ENCODE results near the gene RGS6.

RGS6 gene

DNA sequence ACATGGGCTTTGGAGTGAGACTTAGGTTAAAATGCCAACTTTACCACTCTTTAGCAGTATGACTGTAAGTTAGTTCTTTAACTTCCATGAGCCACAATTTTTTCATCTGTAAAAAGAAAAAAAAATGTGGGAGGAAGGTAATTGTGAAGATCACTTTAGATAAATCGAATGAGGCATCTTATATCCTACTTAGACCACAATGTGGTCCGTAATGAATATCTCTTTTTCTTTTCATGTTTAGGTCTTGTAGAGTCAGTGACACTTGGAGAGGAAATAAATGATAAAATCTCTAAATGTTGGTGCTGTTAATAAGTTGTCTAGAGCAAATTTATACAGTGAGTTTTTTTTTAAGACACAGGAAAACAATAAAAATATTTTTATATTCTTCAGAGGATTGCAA is 34.3 kb downstream of the RGS6 start:
- peaks cover 2% of the 10 kb centered on the region for H3K27me3 Mint-ChIP-seq
- no peaks in the 10 kb centered on the region for H3K9me3 Mint-ChIP-seq
- no peak overlapping the region for H3K4me3 Mint-ChIP-seq
- H3K36me3 Mint-ChIP-seq, result peaks cover 2% of the 10 kb centered on the region
- H3K27ac Mint-ChIP-seq, result no peak overlapping the region
- H3K4me1 Mint-ChIP-seq, result peaks cover 4% of the 10 kb centered on the region

DNA sequence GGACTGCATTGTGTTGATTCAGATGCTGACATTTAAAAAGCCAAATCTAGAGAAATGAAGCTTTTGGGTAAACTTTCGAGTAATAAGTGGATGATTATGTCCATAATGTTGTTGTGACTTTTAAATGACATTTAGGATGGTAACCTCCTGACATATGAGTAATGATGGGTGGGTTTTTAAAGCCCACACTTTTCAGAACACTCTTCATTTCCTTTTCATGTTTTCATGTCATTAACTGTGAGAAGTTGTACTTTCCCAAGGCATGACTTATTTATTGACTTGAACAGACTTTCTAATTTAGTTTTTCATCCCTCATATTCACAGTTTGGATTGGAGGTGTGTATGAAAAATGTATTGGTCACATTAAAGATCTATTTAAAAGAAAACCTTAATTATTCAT is 35.5 kb downstream of the RGS6 start:
- Mint-ChIP-seq H3K9me3 (no peaks in the 10 kb centered on the region), H3K27me3 (peaks cover 2% of the 10 kb centered on the region), H3K4me3 (peak overlapping the region; percentile 19), H3K27ac (no peak overlapping the region), H3K36me3 (peaks cover 2% of the 10 kb centered on the region), H3K4me1 (peaks cover 4% of the 10 kb centered on the region)

DNA sequence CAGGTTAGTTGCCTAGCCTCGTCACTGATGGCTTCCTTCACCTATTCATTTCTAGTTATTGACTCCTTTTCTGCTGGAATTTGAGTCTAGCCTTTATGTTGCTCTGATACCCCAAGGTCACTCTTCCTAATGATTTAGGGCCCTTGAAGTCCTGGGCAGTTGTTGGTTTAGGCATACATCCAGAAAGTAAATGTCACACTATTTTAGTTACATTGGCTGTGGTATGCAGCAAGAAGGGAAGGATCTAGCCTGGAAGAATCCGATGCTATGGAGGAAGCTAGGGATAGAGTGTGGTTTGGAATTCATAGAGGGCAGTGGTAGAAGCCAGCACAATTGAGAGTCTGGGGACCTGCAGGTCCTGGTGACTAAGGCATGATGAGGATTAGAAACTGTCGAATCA is 38.0 kb downstream of the RGS6 start:
- Mint-ChIP-seq H3K4me3 (no peak overlapping the region), H3K4me1 (peaks cover 4% of the 10 kb centered on the region), H3K36me3 (peaks cover 2% of the 10 kb centered on the region), H3K9me3 (no peaks in the 10 kb centered on the region), H3K27ac (no peak overlapping the region), H3K27me3 (peaks cover 4% of the 10 kb centered on the region)

DNA sequence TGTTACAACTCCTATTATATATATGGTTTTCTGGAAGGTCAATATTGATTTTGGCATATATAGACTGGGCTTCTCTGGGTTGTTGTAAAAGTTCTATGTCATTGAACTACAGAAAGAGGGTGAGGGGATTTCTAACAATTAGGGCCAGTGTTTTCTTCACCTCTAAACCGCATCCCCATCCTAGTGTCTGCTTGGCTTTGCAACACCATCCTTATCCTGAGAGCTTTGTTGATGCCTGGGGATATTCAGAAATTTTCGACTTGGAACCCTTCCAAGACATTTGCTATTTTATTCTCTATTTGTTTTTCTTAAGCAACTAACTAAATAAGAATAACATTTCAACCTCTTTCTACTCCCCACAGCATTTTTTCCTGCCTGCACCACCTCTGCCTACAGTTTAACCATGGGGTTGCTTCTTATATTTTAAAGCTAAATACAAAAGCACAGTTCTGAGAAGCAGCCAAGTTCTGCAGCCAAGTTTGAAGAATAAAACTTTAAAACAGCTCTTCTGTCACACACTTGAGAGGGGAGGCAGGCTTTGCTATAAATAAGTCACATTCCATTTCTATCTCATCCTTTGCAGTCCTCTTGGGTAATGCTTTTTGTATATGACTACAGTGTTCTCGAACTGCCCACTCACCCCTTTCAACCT is 53.4 kb downstream of the RGS6 start:
- Mint-ChIP-seq H3K27me3 (peaks cover 5% of the 10 kb centered on the region), H3K9me3 (no peaks in the 10 kb centered on the region), H3K36me3 (no peaks in the 10 kb centered on the region), H3K4me1 (no peaks in the 10 kb centered on the region), H3K4me3 (no peak overlapping the region), H3K27ac (no peak overlapping the region)

DNA sequence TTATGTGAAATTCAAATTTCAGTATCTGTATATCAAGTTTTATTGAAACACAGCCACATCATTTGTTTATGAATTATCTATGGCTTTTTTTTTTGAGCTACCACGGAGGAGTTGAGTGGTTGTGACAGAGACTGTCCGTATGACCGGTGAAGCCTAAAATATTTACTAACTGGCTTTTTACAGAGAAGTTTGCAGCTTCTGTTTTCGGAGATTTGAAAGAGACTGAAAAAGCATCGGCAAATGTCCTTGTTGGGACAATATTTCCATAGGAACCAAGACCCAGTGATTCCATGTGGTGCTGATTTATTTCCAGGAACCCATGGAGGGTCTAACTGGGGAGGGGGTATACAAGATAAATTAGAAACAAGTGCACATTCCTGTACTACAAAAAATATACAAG is 56.2 kb downstream of the RGS6 start:
- Mint-ChIP-seq H3K36me3 (no peaks in the 10 kb centered on the region), H3K4me1 (no peaks in the 10 kb centered on the region), H3K4me3 (no peak overlapping the region)

DNA sequence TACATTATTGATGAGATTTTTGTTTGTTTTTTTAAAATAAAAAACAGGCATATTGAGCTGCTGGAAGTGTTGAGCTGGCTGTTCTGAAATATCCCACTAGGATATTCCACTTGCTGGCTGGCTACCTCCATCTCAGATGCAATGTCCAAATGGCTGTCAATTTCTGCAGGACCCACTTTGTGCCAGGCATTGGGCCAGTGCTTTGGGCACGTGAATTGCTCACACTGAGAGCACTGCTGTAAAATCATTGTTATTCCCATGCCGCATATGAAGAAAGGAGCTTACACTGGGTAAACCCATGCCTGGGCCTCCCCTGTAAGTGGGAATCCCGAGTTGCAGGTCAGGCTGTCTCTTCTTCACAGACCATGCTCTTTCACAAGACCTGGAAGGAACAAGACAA is 56.7 kb downstream of the RGS6 start:
- H3K27ac Mint-ChIP-seq, result no peak overlapping the region
- H3K9me3 Mint-ChIP-seq, result no peaks in the 10 kb centered on the region
- no peaks in the 10 kb centered on the region for H3K4me1 Mint-ChIP-seq
- H3K27me3 Mint-ChIP-seq, result no peaks in the 10 kb centered on the region
- H3K36me3 Mint-ChIP-seq, result no peaks in the 10 kb centered on the region
- H3K4me3 Mint-ChIP-seq, result no peak overlapping the region

More for the DNA sequence above, 56.2 kb downstream of the RGS6 start:
- no peaks in the 10 kb centered on the region for H3K9me3 Mint-ChIP-seq
- H3K27me3 Mint-ChIP-seq, result no peaks in the 10 kb centered on the region
- no peak overlapping the region for H3K27ac Mint-ChIP-seq

DNA sequence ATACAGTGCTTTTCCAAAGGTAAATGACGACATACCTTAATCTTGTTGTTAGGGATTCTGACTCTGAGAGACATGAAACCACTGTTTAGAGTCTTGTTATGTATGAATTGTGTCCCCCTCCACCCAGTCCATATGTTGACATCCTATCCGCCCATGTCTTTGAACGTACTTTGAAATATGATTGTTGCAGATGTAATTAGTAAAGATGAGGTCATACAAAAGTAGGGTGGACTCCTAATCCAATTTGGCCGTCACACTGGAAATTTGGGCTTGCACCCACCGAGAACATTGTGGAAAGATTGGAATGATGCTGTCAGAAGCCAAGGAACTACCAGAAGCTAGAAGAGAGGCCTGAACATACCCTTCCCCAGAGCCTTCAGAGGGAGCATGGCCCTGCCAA is 62.2 kb downstream of the RGS6 start:
- H3K9me3 Mint-ChIP-seq, result no peaks in the 10 kb centered on the region
- no peak overlapping the region for H3K27ac Mint-ChIP-seq
- no peaks in the 10 kb centered on the region for H3K4me1 Mint-ChIP-seq
- H3K4me3 Mint-ChIP-seq, result no peak overlapping the region
- H3K27me3 Mint-ChIP-seq, result peaks cover 5% of the 10 kb centered on the region
- H3K36me3 Mint-ChIP-seq, result no peaks in the 10 kb centered on the region

DNA sequence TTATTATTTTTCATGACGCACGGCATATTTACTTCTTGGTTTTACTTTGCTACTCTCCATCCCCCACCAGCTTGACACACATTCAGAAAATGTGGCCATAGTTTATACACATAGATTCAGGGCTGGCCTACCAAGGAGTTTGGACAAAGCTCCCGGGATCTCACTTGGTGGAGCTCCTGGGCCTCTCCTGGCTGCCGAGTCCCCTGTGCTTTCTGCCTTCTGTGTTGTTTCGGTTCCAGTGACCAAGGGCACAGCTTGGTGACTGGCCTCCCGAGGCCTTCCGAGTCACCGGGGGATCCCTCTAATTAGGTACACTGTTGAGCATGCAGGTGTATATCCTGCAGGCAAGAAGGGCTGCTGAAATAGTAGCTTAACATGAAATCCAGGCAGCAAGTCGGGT is 63.5 kb downstream of the RGS6 start:
- Mint-ChIP-seq H3K4me1 (no peaks in the 10 kb centered on the region), H3K36me3 (no peaks in the 10 kb centered on the region), H3K9me3 (no peaks in the 10 kb centered on the region), H3K4me3 (no peak overlapping the region), H3K27me3 (peaks cover 5% of the 10 kb centered on the region), H3K27ac (no peak overlapping the region)

DNA sequence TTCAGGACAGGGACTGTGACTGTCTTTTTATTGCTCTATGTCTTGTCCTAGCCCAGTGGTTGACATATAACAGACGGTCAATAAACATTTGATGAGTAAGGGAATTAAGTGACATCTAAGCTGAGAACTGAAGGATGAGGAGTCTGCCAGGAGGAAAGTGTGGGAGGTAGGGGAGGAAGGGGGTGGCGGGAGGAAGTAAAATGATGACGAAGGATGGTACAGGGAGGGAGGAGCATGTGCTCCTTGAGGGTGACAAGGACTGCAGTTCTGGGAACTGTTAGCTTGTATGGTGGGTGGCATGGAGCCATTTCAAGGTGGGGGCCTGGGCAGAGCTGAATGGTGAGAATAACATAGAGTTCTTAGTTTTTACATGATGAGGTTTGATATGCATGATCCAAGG is 64.4 kb downstream of the RGS6 start:
- H3K9me3 Mint-ChIP-seq, result no peaks in the 10 kb centered on the region
- no peaks in the 10 kb centered on the region for H3K4me1 Mint-ChIP-seq
- H3K27me3 Mint-ChIP-seq, result peaks cover 5% of the 10 kb centered on the region
- H3K27ac Mint-ChIP-seq, result no peak overlapping the region
- H3K36me3 Mint-ChIP-seq, result no peaks in the 10 kb centered on the region
- H3K4me3 Mint-ChIP-seq, result no peak overlapping the region

DNA sequence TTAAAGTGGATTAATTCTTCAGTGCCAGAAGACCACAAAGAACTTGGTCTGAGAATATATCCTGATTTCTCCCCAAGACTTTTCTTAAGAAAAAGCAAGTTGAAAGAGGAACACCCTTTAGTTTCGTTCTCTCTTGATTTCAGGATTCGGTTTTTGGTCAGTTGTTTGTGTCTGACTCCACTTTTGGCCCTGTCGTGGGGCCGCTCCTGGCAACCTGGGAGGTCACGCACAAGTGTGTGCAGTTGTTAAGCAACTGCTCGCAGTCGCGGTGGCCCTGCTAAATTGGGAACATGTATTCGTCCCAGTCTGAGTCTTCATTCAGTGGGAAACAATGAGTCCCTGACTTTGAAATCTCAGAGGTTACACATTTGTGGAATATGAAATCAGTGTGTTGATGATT is 68.7 kb downstream of the RGS6 start:
- no peaks in the 10 kb centered on the region for H3K4me1 Mint-ChIP-seq
- H3K27ac Mint-ChIP-seq, result no peak overlapping the region

DNA sequence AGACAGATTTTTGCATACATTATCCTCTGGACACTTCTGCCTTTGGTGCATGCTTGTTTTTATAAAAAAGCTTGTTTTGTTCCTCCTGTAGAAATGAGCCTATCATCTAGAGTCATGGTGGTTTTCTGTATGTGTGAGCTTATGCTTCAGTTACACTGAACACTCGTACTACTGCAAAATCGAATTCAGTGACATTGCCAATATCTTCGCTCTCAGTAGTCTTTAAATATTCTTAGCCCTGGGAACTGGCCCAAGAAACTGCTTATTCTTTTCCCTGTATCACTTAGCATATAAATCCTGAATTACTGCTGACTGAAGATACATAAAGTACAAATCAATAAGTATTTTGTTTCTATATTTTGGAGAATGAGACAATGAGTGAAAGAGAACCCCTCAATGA is 70.5 kb downstream of the RGS6 start:
- no peaks in the 10 kb centered on the region for H3K9me3 Mint-ChIP-seq
- H3K4me3 Mint-ChIP-seq, result no peak overlapping the region
- no peaks in the 10 kb centered on the region for H3K4me1 Mint-ChIP-seq
- H3K27ac Mint-ChIP-seq, result no peak overlapping the region
- no peaks in the 10 kb centered on the region for H3K36me3 Mint-ChIP-seq
- H3K27me3 Mint-ChIP-seq, result no peaks in the 10 kb centered on the region

More for the DNA sequence above, 68.7 kb downstream of the RGS6 start:
- Mint-ChIP-seq H3K4me3 (no peak overlapping the region), H3K27me3 (no peaks in the 10 kb centered on the region), H3K9me3 (no peaks in the 10 kb centered on the region), H3K36me3 (no peaks in the 10 kb centered on the region)

DNA sequence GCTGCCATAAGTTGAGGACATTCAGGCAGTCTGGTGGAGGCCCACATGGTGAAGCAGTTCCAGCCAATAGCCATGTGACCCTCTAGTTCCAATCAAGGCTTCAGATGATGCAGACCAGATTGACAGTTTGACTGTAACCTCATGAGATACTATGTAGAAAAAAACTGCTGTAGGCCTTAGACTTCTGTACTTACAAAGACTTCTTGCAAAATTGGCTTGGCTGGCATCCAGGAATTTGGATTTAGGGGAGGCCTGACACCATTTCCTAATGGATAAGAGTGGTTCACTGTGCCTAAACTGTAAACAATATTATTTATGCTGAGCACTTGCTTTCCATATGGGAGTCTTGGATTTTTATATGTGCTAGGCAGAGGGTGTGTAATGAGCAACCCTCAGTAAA is 76.4 kb downstream of the RGS6 start:
- no peaks in the 10 kb centered on the region for H3K36me3 Mint-ChIP-seq
- H3K27ac Mint-ChIP-seq, result no peak overlapping the region
- H3K4me1 Mint-ChIP-seq, result no peaks in the 10 kb centered on the region
- H3K9me3 Mint-ChIP-seq, result no peaks in the 10 kb centered on the region
- no peak overlapping the region for H3K4me3 Mint-ChIP-seq
- H3K27me3 Mint-ChIP-seq, result peaks cover 2% of the 10 kb centered on the region

DNA sequence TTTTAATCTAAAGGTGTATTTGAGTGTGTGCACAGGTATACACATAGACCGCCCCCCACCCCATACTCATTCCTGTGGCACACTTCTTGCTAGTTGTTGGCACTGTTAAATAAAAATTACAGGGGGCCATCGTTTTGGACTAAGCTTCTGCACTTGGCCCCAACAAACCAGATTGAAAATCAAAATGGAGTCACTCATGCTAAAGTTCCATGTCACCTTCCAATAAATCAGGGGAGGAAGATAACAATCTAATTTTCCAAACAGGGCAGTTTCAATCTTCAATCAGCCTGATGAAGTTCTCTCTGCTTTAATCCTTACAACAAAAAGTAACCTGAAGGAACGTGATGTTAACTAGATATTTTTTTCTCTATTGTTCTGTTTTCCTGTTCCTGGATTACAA is 78.2 kb downstream of the RGS6 start:
- H3K4me3 Mint-ChIP-seq, result no peak overlapping the region
- H3K4me1 Mint-ChIP-seq, result no peaks in the 10 kb centered on the region
- H3K36me3 Mint-ChIP-seq, result no peaks in the 10 kb centered on the region
- peaks cover 4% of the 10 kb centered on the region for H3K27me3 Mint-ChIP-seq
- peaks cover 4% of the 10 kb centered on the region for H3K9me3 Mint-ChIP-seq
- H3K27ac Mint-ChIP-seq, result no peak overlapping the region

DNA sequence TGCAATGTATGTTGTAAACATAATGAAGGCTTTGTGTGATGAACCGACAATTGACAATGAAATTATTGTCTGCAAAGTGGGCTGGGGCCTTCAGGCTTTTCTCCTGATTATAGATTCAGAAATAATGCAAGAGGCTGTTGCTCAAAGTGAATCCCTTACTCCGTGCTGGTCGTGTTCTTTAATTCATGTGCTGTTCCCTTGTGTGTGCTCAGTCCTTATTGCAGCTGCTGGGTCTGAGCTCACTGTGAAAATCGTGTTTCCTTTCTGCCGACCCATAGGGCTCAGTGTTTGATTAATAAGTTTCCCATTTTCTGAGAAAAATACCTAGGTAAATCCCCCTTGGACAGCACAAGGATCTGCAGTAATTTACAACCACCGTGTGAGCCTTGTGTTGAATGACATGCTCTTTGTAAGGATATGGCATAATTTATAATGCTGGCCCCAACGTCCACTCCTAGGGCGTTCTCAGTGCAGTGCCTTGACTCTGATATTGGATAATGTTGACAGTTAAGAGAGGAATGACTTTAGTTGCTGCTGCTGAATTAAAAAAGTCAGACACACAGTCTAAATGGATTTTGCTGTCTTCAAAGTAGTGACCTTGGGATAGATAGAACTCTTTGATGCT is 81.6 kb downstream of the RGS6 start:
- no peak overlapping the region for H3K4me3 Mint-ChIP-seq
- H3K27ac Mint-ChIP-seq, result no peak overlapping the region
- H3K36me3 Mint-ChIP-seq, result no peaks in the 10 kb centered on the region
- peaks cover 4% of the 10 kb centered on the region for H3K9me3 Mint-ChIP-seq
- peaks cover 4% of the 10 kb centered on the region for H3K27me3 Mint-ChIP-seq
- no peaks in the 10 kb centered on the region for H3K4me1 Mint-ChIP-seq

DNA sequence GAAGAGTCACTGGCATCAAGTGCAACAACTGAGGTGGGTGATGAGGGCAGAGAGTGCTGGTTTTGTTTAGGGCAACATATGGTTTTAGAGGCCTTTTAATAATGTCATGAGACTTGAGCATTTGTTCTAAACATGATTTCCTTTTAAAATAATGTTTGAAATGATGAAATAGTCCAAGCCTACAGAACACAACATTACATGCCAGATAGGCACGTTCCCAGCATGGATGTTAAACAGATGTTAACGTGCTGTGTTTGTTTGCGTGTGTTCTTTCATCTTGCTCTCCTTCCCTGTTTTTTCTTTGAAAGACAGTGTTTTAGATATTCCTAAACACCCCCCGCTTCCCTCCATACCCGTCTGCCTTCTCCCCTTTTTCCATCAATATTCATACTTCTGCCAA is 82.3 kb downstream of the RGS6 start:
- Mint-ChIP-seq H3K4me1 (no peaks in the 10 kb centered on the region), H3K27ac (no peak overlapping the region), H3K4me3 (no peak overlapping the region), H3K36me3 (no peaks in the 10 kb centered on the region), H3K27me3 (peaks cover 8% of the 10 kb centered on the region), H3K9me3 (peaks cover 4% of the 10 kb centered on the region)

DNA sequence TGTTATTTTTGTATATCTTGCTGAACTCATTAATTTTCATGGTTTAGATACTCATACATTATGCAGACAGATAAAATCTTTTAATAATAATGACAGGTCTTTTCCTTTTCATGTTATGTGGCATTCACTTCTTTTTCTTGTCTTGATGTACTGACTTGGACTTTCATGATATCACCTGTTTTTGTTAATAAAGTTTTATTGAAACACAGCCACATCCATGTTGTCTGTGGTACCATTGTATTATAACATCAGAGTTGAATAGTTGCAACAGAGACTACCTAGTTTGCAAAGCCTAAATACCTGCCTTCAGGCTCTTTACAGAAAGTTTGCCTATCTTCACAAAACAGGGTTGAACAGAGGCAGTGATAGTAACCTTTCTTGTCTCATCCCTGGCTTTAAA is 85.1 kb downstream of the RGS6 start:
- peaks cover 16% of the 10 kb centered on the region for H3K27me3 Mint-ChIP-seq
- H3K9me3 Mint-ChIP-seq, result peaks cover 4% of the 10 kb centered on the region
- no peak overlapping the region for H3K4me3 Mint-ChIP-seq
- H3K36me3 Mint-ChIP-seq, result no peaks in the 10 kb centered on the region
- no peak overlapping the region for H3K27ac Mint-ChIP-seq
- no peaks in the 10 kb centered on the region for H3K4me1 Mint-ChIP-seq
